Measurements from ENCODE around the gene HES5.
A peak's percentile ranks its signal among the peaks of the same experiment; 100 is the strongest.

The HES5 gene

GRCh38 chr1:2546515-2547209 lies 16.6 kb upstream of the HES5 start:
- DNase-seq (ENCODE audit: low read depth in 2 of 2): peak; percentile 57 to 58

- DNase-seq (ENCODE audit: low read depth in 2 of 2): peak; percentile 70 to 77
These were observed 15.9 kb upstream of the HES5 start for GRCh38 chr1:2545754-2546514.

- no peak for DNase-seq (ENCODE audit: low read depth in 2 of 2)
These were observed 15.0 kb upstream of the HES5 start for GRCh38 chr1:2544875-2545640.

GRCh38 chr1:2544093-2544874 lies 14.2 kb upstream of the HES5 start:
- no peak for DNase-seq (ENCODE audit: low read depth in 2 of 2)

- DNase-seq (ENCODE audit: low read depth in 2 of 2): no peak
These were observed 13.6 kb upstream of the HES5 start for GRCh38 chr1:2543543-2544092.

- no peak for DNase-seq (ENCODE audit: low read depth in 2 of 2)
These were observed 12.3 kb upstream of the HES5 start for GRCh38 chr1:2542246-2542915.

GRCh38 chr1:2541619-2542245 lies 11.7 kb upstream of the HES5 start:
- DNase-seq (ENCODE audit: low read depth in 2 of 2): no peak

GRCh38 chr1:2540816-2541492 lies 10.9 kb upstream of the HES5 start:
- no peak for DNase-seq (ENCODE audit: low read depth in 2 of 2)

- no peak for DNase-seq (ENCODE audit: low read depth in 2 of 2)
These were observed 9.3 kb upstream of the HES5 start for GRCh38 chr1:2539312-2539907.

- DNase-seq (ENCODE audit: low read depth in 2 of 2): no peak
These were observed 8.8 kb upstream of the HES5 start for GRCh38 chr1:2538872-2539271.

GRCh38 chr1:2538376-2538775 lies 8.3 kb upstream of the HES5 start:
- no peak for DNase-seq (ENCODE audit: low read depth in 2 of 2)

GRCh38 chr1:2537784-2538115 lies 7.7 kb upstream of the HES5 start:
- no peak for DNase-seq (ENCODE audit: low read depth in 2 of 2)

- DNase-seq (ENCODE audit: low read depth in 2 of 2): no peak
These were observed 5.9 kb upstream of the HES5 start for GRCh38 chr1:2535981-2536380.

GRCh38 chr1:2535455-2535854 lies 5.4 kb upstream of the HES5 start:
- DNase-seq (ENCODE audit: low read depth in 2 of 2): no peak

GRCh38 chr1:2534687-2535441 lies 4.8 kb upstream of the HES5 start:
- no peak for DNase-seq (ENCODE audit: low read depth in 2 of 2)

- no peak for DNase-seq (ENCODE audit: low read depth in 2 of 2)
These were observed 4.2 kb upstream of the HES5 start for GRCh38 chr1:2534315-2534686.

GRCh38 chr1:2533365-2533764 lies 3.3 kb upstream of the HES5 start:
- no peak for DNase-seq (ENCODE audit: low read depth in 2 of 2)

GRCh38 chr1:2532485-2533160 lies 2.6 kb upstream of the HES5 start:
- no peak for DNase-seq (ENCODE audit: low read depth in 2 of 2)

Measured in stimulated activated CD4-positive, alpha-beta T cell treated with anti-CD3 and anti-CD28 coated beads, Interleukin-1b, Interleukin-23, amount 100 ng/mL, for 1 hour (primary cell).